Stimulated activated CD4-positive, alpha-beta T cell treated with anti-CD3 and anti-CD28 coated beads, TNF-alpha, amount 100 ng/mL, for 1 hour (primary cell): ENCODE measurements around the gene EGLN1.
"Not testable (repeated sequence)": the region's sequence is repeated elsewhere in the genome, so short reads cannot be mapped to it uniquely, and the experiment has no call there.

Experiments
- DNase-seq, 3 donors: peaks; one replicate each; pipeline ENCODE4 v3.0.0-alpha.2; 2020; ENCODE audit warnings: low read depth in 3 of 3, low spot score in 1 of 3

EGLN1 gene

DNA sequence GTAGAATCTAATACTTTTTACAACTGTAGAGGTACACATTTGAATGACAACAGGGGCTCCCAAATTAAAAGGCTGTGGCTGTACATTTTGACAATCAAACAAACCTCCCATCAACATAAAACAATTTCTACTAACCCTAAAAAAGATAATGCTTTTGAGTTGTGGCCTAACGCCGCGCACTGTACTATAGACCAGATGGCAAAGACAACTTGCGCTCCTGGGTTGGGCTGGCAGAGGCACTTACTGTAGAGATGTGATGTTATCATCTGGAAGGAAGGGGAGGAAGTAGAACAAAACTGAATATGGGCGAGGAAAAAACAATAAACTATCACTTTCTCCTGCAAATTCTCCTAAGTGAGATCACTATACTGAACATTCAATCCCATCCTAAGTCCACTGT lies 57.9 kb downstream of the EGLN1 start:
- no peak for DNase-seq

DNA sequence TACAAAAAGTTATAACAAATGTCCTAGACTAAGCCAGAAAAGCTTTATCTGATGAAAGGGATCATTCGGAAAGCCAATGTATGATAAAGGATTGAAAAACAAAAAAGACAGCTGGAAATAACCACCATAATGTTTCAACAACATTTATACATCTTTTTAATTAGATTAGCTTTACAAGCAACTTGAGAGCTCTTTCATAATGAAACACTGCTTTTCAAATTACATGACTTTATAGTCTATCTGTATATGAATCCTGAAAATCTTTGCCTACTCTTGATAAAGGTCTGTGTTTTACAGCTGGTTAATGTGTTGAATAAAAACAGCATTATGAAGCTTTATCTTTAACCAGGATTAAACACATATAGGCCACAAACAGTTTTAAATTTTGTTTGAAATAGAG lies 58.5 kb downstream of the EGLN1 start:
- no peak for DNase-seq

- DNase-seq = no peak
These were observed 59.8 kb downstream of the EGLN1 start for GRCh38 chr1:231362325-231362724.

GRCh38 chr1:231359113-231359512 lies 63.0 kb downstream of the EGLN1 start:
- no peak for DNase-seq

DNA sequence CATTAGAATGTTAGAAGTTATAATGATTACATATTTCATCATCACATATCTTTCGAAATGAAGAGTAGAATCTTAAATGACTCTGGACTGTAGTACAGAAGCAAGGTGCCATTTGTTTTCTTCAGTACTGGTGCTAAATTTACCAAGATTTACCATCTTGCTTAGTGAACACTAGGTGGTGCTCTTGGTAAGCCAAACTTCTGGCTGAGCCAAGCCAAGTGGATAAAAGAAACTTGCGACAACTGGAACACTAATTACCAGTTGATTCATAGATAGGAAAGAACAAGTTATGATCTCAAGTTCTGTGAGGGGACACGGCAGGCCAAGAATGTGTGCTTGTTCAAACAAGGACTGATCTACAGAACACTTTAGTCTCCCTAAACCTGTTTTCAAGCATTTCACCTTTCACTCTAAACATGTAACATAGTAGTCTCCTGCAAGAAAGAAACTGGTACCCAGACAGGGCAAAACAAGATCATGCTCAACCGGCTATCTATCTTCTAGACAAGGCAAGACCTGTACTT lies 64.2 kb downstream of the EGLN1 start:
- DNase-seq = no peak

- DNase-seq = no peak
These were observed 64.8 kb downstream of the EGLN1 start for GRCh38 chr1:231357187-231357772.

DNA sequence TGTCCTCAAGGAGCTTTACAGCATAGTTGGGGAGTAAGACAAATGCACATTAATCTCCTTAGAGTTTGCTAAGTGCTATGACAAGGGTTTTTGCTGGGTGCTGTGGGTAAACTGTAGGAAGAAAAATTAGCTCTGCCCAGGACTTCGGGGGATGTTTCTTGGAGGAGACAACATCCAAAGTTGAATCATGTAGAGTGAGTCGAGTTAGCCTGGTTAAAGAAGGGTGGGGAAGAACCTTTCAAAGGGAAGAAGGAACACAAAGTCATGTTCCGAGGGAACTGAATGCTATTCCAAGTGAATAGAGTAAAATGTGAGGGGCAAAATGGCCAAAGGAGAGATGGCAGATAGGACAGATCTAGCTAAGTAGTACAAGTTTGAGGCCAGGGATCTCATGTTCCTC lies 66.9 kb downstream of the EGLN1 start:
- DNase-seq = no peak

GRCh38 chr1:231354330-231355020 lies 67.6 kb downstream of the EGLN1 start:
- DNase-seq = no peak

- DNase-seq = no peak
These were observed 69.0 kb downstream of the EGLN1 start for GRCh38 chr1:231353086-231353485.

DNA sequence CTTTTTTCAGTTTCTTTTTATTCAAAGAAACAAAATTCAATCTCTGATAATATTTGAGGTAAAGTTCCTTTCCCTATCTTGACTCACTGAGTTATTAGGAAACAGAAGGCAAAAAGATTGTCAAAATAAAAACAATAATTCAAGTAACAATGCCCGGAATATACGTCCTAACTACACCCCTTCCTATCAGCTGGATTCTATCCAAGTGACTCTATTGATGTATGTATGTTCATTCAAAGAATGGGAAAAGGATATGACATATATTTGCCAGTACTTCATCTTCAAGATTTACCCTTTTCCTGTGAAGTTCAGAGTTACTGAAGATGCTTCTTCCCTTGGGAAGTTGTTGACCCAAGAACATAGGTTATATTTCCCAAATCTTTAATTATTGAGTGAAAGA lies 70.3 kb downstream of the EGLN1 start:
- no peak for DNase-seq

- not testable (repeated sequence) for DNase-seq
These were observed 73.2 kb downstream of the EGLN1 start for GRCh38 chr1:231348856-231349255.

DNA sequence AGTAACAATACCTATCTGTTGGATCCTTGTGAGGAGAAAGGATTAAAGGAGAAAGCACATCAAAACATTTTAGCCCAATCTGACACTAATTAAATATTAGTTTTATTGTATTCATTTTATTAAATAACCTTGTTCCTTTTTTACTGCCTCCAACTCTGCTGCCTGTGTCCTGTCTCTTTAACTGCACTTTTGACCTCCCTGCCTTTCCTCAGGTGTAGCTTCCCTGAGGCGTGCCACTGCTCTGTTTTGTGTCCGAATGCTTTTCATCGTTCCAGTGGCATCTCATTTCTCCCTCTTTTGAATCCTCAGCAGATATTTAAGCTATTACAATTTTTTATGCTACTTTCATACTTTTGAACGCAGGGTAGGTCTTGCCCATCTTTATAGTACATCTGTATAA lies 73.6 kb downstream of the EGLN1 start:
- no peak for DNase-seq

- DNase-seq = no peak
These were observed 74.1 kb downstream of the EGLN1 start for GRCh38 chr1:231347961-231348360.

DNA sequence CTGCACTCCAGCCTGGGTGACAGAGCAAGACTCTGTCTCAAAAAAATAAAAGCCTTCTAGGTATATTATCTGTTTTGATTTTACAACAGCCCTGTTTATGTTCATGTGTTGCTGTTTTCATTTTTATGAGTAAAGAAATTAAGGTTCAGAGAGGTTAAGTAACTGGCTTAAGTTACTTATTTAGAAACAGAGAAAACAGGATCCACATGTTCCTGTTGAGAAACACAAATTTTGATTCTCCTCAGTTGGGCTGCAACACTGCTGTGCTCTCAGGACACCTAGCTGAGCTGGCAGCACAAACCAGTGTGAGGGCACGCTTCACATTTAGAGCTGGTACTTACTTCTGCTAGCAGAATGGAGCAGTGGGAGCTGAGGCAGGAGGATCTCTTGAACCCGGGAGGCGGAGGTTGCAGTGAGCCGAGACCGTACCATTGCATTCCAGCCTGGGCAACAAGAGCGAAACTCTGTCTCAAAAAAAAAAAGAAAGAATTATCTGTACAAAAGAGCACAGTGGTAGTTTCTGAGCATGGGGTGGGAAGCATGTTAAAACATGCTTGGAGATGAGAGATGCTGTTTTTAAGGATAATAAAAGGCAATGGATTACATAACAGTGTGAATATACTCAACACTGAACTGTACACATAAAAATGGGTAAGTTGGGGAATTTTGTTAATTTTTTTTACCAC lies 81.6 kb downstream of the EGLN1 start:
- no peak for DNase-seq

GRCh38 chr1:231338270-231339128 lies 83.6 kb downstream of the EGLN1 start, which contains the start of gene SPRTN:
TSS of gene SPRTN (plus strand) at chr1:231338293. CDS start at chr1:231338384, 91 bp downstream.
- no peak for DNase-seq

DNA sequence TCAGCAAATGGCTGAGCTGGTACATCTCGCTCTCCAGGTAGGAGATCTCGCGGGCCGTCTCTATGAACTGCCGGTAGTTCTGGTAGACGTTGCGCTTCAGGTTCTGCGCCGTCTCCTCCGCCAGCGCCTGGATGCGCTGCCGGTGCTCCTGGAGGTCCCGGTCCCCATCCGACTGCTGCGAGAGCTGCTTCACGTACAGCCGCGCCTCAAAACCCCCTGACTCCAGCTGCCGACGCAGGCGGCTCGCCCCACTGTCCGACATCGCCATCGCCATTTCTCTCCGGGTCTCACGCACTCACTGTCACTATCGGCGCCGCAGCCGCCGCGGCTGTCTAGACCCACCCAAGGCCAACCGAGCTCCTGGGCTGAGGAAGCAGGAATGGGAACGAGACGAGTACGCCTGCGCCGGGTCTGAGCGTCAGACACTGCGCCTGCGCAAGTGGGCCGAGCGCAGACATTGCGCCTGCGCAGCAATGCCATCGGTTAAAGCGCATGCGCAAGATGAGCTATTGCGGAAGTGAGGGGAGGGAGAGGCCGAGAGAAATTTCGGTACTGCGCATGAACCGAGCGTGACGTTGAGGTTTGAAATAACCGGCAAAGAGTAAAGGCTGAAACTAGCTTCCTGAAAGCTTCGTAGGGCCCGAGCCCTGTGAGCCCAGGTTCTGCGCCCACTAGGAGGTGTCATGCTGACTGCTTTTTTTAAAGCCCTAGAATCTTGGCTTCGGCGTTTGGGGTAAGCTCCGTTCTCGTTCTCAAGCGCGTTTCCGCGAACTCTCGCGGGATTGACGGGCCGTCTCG lies 84.4 kb downstream of the EGLN1 start, which contains the start of gene EXOC8:
Gene EXOC8 (minus strand): TSS at position 381 of the 798 bp plus-strand sequence. CDS start 107 bp downstream, at position 274.
- DNase-seq = peak; percentile 89 to 98 (median 97)

DNA sequence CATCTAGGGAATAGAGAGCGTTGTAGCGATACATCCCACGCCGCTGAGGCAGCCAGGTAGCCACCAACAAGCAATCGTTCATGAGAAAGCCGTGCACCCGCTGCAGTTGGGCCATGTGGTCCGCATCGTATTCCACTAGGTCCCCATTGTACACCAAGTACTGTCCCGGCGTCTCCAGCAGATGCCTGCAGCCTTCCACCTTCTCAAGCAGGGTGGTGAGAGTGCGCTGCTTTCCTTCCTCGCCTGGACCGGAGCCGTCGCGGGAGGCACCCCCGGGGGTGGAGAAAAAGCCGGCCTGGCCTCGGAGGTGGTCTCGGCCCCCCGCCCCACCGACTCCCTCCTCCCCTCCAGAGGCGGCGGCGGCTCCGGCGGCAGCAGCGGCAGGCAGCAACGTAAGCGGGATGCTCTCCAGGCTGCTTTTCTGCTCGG lies 85.0 kb downstream of the EGLN1 start:
- peak in 1 of 3 donors; percentile 16 for DNase-seq

- no peak for DNase-seq
These were observed 86.2 kb downstream of the EGLN1 start for GRCh38 chr1:231335663-231336602.

DNA sequence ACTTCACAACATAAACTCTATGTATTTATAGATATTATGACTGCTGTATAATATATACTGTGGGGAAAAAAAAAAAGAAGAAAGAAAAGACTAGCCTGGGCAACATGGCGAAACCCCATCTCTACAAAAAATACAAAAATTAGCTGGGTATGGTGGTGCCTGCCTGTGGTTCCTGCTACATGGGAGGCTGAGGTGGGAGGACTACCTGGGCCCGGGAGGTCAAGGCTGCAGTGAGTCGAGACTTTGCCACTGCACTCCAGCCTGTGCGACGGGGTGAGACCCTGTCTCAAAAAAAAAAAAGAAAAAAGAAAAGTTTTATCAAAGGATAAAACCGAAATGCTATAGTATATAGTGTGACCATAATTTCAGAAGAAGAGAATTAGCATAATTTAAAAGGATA lies 87.1 kb downstream of the EGLN1 start:
- no peak for DNase-seq
